K562 (cell line): ENCODE data around the gene GPR176. TPM values are rescaled to one million over a fixed set of nuclear protein-coding genes. Genes with fewer than 3 reads are reported as not detected.

Experiments
- ATF7 ChIP-seq: fragments of 450-650 bp; IDR thresholded peaks from 2 replicates; pipeline ENCODE4 v1.7.1; 2014; ENCODE audit warnings: mild to moderate bottlenecking, moderate library complexity
- CHD1 ChIP-seq: fragments of 200-600 bp; sonication (generic); IDR thresholded peaks from one replicate; pipeline ENCODE4 v1.6.1; 2012; ENCODE audit warnings: mild to moderate bottlenecking, moderate library complexity, low read length, inconsistent platforms
- ZEB2 ChIP-seq: fragments of 450-650 bp; IDR thresholded peaks from 2 replicates; pipeline ENCODE4 v1.6.1; 2016
- ZNF41 ChIP-seq: fragments of 250-450 bp; sonication (Bioruptor Pico); conservative IDR thresholded peaks from 2 replicates; pipeline ENCODE4 v1.4.0; 2020; ENCODE audit warnings: mild to moderate bottlenecking
- polyA plus RNA-seq, 8 experiments: library from polyadenylated mRNA; depleted of rRNA in 4 of 8; stranded (reverse) in 5 of 8; unstranded in 3 of 8; fragments of >200 nt; fragmentation: Nextera tagmentation in 2 of 8; fragmentation: Illumina TruSeq in 1 of 8; extraction: Ambion mirVana in 2 of 8; extraction: Trizol in 1 of 8; gene quantifications; 2 replicates each; pipeline versions ENCODE4 v1.2.1 to v1.2.3, GENCODE V29; 2011 to 2014; ENCODE audit warnings: inconsistent platforms in 1 of 8, missing spikeins in 1 of 8
- total RNA-seq, 7 experiments: library from RNA; depleted of rRNA in 6 of 7; stranded (reverse); fragments of >200 nt in 6 of 7; fragmentation: Illumina TruSeq in 2 of 7; extraction: Trizol in 2 of 7; gene quantifications; 2 replicates each; pipeline versions ENCODE4 v1.2.1 to v1.2.3, GENCODE V29; 2011 to 2021; ENCODE audit warnings: low replicate concordance in 1 of 7
- TF ChIP-seq, protein P1 (sequence below): fragments of 250-450 bp; sonication (Bioruptor Pico); IDR thresholded peaks from 2 replicates; pipeline ENCODE4 v1.8.0; 2022; ENCODE audit warnings: moderate library complexity, mild to moderate bottlenecking, inconsistent platforms
- TF ChIP-seq, protein P2 (sequence below), 2 experiments: fragments of 450-650 bp in 1 of 2; sonication (generic) in 1 of 2; formaldehyde crosslinking; conservative IDR thresholded peaks; 2 replicates each; pipeline versions ENCODE4 v1.4.0 to v1.8.1; 2020 to 2022; ENCODE audit warnings: mild to moderate bottlenecking in 1 of 2, missing genetic modification reagents in 1 of 2
- TF ChIP-seq, protein P3 (sequence below): fragments of 450-650 bp; IDR thresholded peaks from 2 replicates; pipeline ENCODE4 v1.6.1; 2016; ENCODE audit warnings: missing biosample characterization, missing genetic modification characterization
- TF ChIP-seq, protein P4 (sequence below), 2 experiments: fragments of 250-450 bp in 1 of 2; fragments of 450-650 bp in 1 of 2; sonication (Bioruptor Pico) in 1 of 2; IDR thresholded peaks; 2 replicates each; pipeline versions ENCODE4 v1.6.1 to v1.8.0; 2016 to 2021; ENCODE audit warnings: mild to moderate bottlenecking in 2 of 2, moderate library complexity in 2 of 2, missing compliant biosample characterization in 1 of 2, missing genetic modification characterization in 1 of 2

Gene GPR176
- total and polyA plus RNA-seq, 9 of the 15 experiments (the other 6 are each of a cell fraction or from before 2014, with no cell fraction given): 0.03 to 1.2 (median 0.76) TPM

- TF ChIP-seq, protein P1, sequence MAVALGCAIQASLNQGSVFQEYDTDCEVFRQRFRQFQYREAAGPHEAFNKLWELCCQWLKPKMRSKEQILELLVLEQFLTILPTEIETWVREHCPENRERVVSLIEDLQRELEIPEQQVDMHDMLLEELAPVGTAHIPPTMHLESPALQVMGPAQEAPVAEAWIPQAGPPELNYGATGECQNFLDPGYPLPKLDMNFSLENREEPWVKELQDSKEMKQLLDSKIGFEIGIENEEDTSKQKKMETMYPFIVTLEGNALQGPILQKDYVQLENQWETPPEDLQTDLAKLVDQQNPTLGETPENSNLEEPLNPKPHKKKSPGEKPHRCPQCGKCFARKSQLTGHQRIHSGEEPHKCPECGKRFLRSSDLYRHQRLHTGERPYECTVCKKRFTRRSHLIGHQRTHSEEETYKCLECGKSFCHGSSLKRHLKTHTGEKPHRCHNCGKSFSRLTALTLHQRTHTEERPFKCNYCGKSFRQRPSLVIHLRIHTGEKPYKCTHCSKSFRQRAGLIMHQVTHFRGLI (CRISPR knock-in tag): no peak
- no peak for TF ChIP-seq ATF7
- no peak for TF ChIP-seq ZEB2
- TF ChIP-seq, protein P2, sequence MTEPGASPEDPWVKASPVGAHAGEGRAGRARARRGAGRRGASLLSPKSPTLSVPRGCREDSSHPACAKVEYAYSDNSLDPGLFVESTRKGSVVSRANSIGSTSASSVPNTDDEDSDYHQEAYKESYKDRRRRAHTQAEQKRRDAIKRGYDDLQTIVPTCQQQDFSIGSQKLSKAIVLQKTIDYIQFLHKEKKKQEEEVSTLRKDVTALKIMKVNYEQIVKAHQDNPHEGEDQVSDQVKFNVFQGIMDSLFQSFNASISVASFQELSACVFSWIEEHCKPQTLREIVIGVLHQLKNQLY (CRISPR knock-in tag; conservative IDR thresholded peaks at IDR 0.05): no peak
- TF ChIP-seq, protein P3, sequence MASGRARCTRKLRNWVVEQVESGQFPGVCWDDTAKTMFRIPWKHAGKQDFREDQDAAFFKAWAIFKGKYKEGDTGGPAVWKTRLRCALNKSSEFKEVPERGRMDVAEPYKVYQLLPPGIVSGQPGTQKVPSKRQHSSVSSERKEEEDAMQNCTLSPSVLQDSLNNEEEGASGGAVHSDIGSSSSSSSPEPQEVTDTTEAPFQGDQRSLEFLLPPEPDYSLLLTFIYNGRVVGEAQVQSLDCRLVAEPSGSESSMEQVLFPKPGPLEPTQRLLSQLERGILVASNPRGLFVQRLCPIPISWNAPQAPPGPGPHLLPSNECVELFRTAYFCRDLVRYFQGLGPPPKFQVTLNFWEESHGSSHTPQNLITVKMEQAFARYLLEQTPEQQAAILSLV (tag): no peak
- TF ChIP-seq, protein P4, sequence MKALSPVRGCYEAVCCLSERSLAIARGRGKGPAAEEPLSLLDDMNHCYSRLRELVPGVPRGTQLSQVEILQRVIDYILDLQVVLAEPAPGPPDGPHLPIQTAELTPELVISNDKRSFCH (CRISPR knock-in tag; IDR thresholded peaks at IDR 0.05): no peak
- TF ChIP-seq, protein P4 (tag; IDR thresholded peaks at IDR 0.05): no peak
- no peak for TF ChIP-seq ZNF41
- no peak for TF ChIP-seq CHD1
Observed at GRCh38 chr15:39890621-39891020, 29.4 kb downstream of the GPR176 start (continued).
